Measurements from ENCODE around the gene FGGY. TPM values are rescaled to one million over a fixed set of nuclear protein-coding genes. Genes with fewer than 3 reads are reported as not detected.

The FGGY gene
- total and polyA plus RNA-seq, 4 donors: 9.0 to 44.4 (median 21.1) TPM

- no peaks in the 10 kb centered on the region for H3K9me3 ChIP-seq (ENCODE audit: control insufficient read depth, insufficient read depth, low read length)
- no peak overlapping the region for H3K4me3 ChIP-seq (ENCODE audit: low read depth, low read length)
- no peak for DNase-seq (ENCODE audit: low read depth in 4 of 6, low spot score in 6 of 6)
- no peaks in the 10 kb centered on the region for H3K36me3 ChIP-seq (ENCODE audit: control insufficient read depth, insufficient read depth, low read length)
- H3K27ac ChIP-seq (ENCODE audit: low read depth, low read length): no peak overlapping the region
- no CpG with 5 or more reads among the region's 5 CpGs for WGBS (ENCODE audit: insufficient coverage)
- H3K27me3 ChIP-seq (ENCODE audit: control insufficient read depth, insufficient read depth, low read length): no peaks in the 10 kb centered on the region
- no peaks in the 10 kb centered on the region for H3K4me1 ChIP-seq (ENCODE audit: control insufficient read depth, insufficient read depth, low read length)
These were observed 243.2 kb downstream of the FGGY start for GRCh38 chr1:59539961-59540681.

GRCh38 chr1:59541161-59541560 lies 244.3 kb downstream of the FGGY start:
- Histone ChIP-seq H3K27me3 (ENCODE audit: control insufficient read depth, insufficient read depth, low read length) (no peaks in the 10 kb centered on the region), H3K9me3 (ENCODE audit: control insufficient read depth, insufficient read depth, low read length) (no peaks in the 10 kb centered on the region), H3K4me3 (ENCODE audit: low read depth, low read length) (no peak overlapping the region), H3K4me1 (ENCODE audit: control insufficient read depth, insufficient read depth, low read length) (no peaks in the 10 kb centered on the region), H3K36me3 (ENCODE audit: control insufficient read depth, insufficient read depth, low read length) (no peaks in the 10 kb centered on the region), H3K27ac (ENCODE audit: low read depth, low read length) (no peak overlapping the region)
- 44% methylated on average over 2 of the region's 2 CpGs for WGBS (ENCODE audit: insufficient coverage)
- peak in 1 of 6 donors; percentile 30 for DNase-seq (ENCODE audit: low read depth in 4 of 6, low spot score in 6 of 6)

- 100% methylated on average over 1 of the region's 3 CpGs for WGBS (ENCODE audit: insufficient coverage)
- no peaks in the 10 kb centered on the region for H3K27me3 ChIP-seq (ENCODE audit: control insufficient read depth, insufficient read depth, low read length)
- H3K4me1 ChIP-seq (ENCODE audit: control insufficient read depth, insufficient read depth, low read length): no peaks in the 10 kb centered on the region
- no peak overlapping the region for H3K4me3 ChIP-seq (ENCODE audit: low read depth, low read length)
- no peaks in the 10 kb centered on the region for H3K36me3 ChIP-seq (ENCODE audit: control insufficient read depth, insufficient read depth, low read length)
- no peak for DNase-seq (ENCODE audit: low read depth in 4 of 6, low spot score in 6 of 6)
- no peaks in the 10 kb centered on the region for H3K9me3 ChIP-seq (ENCODE audit: control insufficient read depth, insufficient read depth, low read length)
- H3K27ac ChIP-seq (ENCODE audit: low read depth, low read length): no peak overlapping the region
These were observed 245.0 kb downstream of the FGGY start for GRCh38 chr1:59541891-59542290.

- DNase-seq (ENCODE audit: low read depth in 4 of 6, low spot score in 6 of 6): no peak
- H3K27me3 ChIP-seq (ENCODE audit: control insufficient read depth, insufficient read depth, low read length): no peaks in the 10 kb centered on the region
- no peak overlapping the region for H3K4me3 ChIP-seq (ENCODE audit: low read depth, low read length)
- no CpG with 5 or more reads among the region's 5 CpGs for WGBS (ENCODE audit: insufficient coverage)
- no peaks in the 10 kb centered on the region for H3K36me3 ChIP-seq (ENCODE audit: control insufficient read depth, insufficient read depth, low read length)
- no peaks in the 10 kb centered on the region for H3K4me1 ChIP-seq (ENCODE audit: control insufficient read depth, insufficient read depth, low read length)
- no peaks in the 10 kb centered on the region for H3K9me3 ChIP-seq (ENCODE audit: control insufficient read depth, insufficient read depth, low read length)
- H3K27ac ChIP-seq (ENCODE audit: low read depth, low read length): no peak overlapping the region
These were observed 246.3 kb downstream of the FGGY start for GRCh38 chr1:59543211-59543668.

GRCh38 chr1:59544615-59545293 lies 247.9 kb downstream of the FGGY start:
- no peak for DNase-seq (ENCODE audit: low read depth in 4 of 6, low spot score in 6 of 6)
- Histone ChIP-seq H3K27ac (ENCODE audit: low read depth, low read length) (no peak overlapping the region), H3K4me1 (ENCODE audit: control insufficient read depth, insufficient read depth, low read length) (no peaks in the 10 kb centered on the region), H3K27me3 (ENCODE audit: control insufficient read depth, insufficient read depth, low read length) (no peaks in the 10 kb centered on the region), H3K36me3 (ENCODE audit: control insufficient read depth, insufficient read depth, low read length) (no peaks in the 10 kb centered on the region), H3K4me3 (ENCODE audit: low read depth, low read length) (no peak overlapping the region), H3K9me3 (ENCODE audit: control insufficient read depth, insufficient read depth, low read length) (no peaks in the 10 kb centered on the region)
- 100% methylated on average over 1 of the region's 3 CpGs for WGBS (ENCODE audit: insufficient coverage)

- no peak overlapping the region for H3K27ac ChIP-seq (ENCODE audit: low read depth, low read length)
- no peaks in the 10 kb centered on the region for H3K9me3 ChIP-seq (ENCODE audit: control insufficient read depth, insufficient read depth, low read length)
- H3K27me3 ChIP-seq (ENCODE audit: control insufficient read depth, insufficient read depth, low read length): no peaks in the 10 kb centered on the region
- no peak for DNase-seq (ENCODE audit: low read depth in 4 of 6, low spot score in 6 of 6)
- H3K4me3 ChIP-seq (ENCODE audit: low read depth, low read length): no peak overlapping the region
- no CpG with 5 or more reads among the region's 2 CpGs for WGBS (ENCODE audit: insufficient coverage)
- no peaks in the 10 kb centered on the region for H3K36me3 ChIP-seq (ENCODE audit: control insufficient read depth, insufficient read depth, low read length)
- no peaks in the 10 kb centered on the region for H3K4me1 ChIP-seq (ENCODE audit: control insufficient read depth, insufficient read depth, low read length)
These were observed 248.9 kb downstream of the FGGY start for GRCh38 chr1:59545830-59546229.

GRCh38 chr1:59549066-59549837 lies 252.4 kb downstream of the FGGY start:
- peak in 1 of 6 donors; percentile 12 for DNase-seq (ENCODE audit: low read depth in 4 of 6, low spot score in 6 of 6)
- Histone ChIP-seq H3K9me3 (ENCODE audit: control insufficient read depth, insufficient read depth, low read length) (no peaks in the 10 kb centered on the region), H3K27me3 (ENCODE audit: control insufficient read depth, insufficient read depth, low read length) (no peaks in the 10 kb centered on the region), H3K4me3 (ENCODE audit: low read depth, low read length) (no peak overlapping the region), H3K4me1 (ENCODE audit: control insufficient read depth, insufficient read depth, low read length) (peaks cover 4% of the 10 kb centered on the region), H3K27ac (ENCODE audit: low read depth, low read length) (no peak overlapping the region), H3K36me3 (ENCODE audit: control insufficient read depth, insufficient read depth, low read length) (no peaks in the 10 kb centered on the region)
- no CpG with 5 or more reads among the region's 5 CpGs for WGBS (ENCODE audit: insufficient coverage)

- no peaks in the 10 kb centered on the region for H3K9me3 ChIP-seq (ENCODE audit: control insufficient read depth, insufficient read depth, low read length)
- 86% methylated on average over 2 of the region's 3 CpGs for WGBS (ENCODE audit: insufficient coverage)
- peaks cover 5% of the 10 kb centered on the region for H3K4me1 ChIP-seq (ENCODE audit: control insufficient read depth, insufficient read depth, low read length)
- no peak for DNase-seq (ENCODE audit: low read depth in 4 of 6, low spot score in 6 of 6)
- no peak overlapping the region for H3K27ac ChIP-seq (ENCODE audit: low read depth, low read length)
- no peaks in the 10 kb centered on the region for H3K36me3 ChIP-seq (ENCODE audit: control insufficient read depth, insufficient read depth, low read length)
- H3K4me3 ChIP-seq (ENCODE audit: low read depth, low read length): no peak overlapping the region
- H3K27me3 ChIP-seq (ENCODE audit: control insufficient read depth, insufficient read depth, low read length): no peaks in the 10 kb centered on the region
These were observed 253.0 kb downstream of the FGGY start for GRCh38 chr1:59549903-59550302.

GRCh38 chr1:59552007-59552406 lies 255.1 kb downstream of the FGGY start:
- 72% methylated on average over 3 of the region's 3 CpGs for WGBS (ENCODE audit: insufficient coverage)

More at GRCh38 chr1:59552007-59552406, 255.1 kb downstream of the FGGY start:
- Histone ChIP-seq H3K9me3 (ENCODE audit: control insufficient read depth, insufficient read depth, low read length) (no peaks in the 10 kb centered on the region), H3K4me3 (ENCODE audit: low read depth, low read length) (no peak overlapping the region), H3K27me3 (ENCODE audit: control insufficient read depth, insufficient read depth, low read length) (no peaks in the 10 kb centered on the region), H3K4me1 (ENCODE audit: control insufficient read depth, insufficient read depth, low read length) (peaks cover 5% of the 10 kb centered on the region), H3K36me3 (ENCODE audit: control insufficient read depth, insufficient read depth, low read length) (no peaks in the 10 kb centered on the region), H3K27ac (ENCODE audit: low read depth, low read length) (no peak overlapping the region)
- DNase-seq (ENCODE audit: low read depth in 4 of 6, low spot score in 6 of 6): no peak

Measured in spinal cord (tissue), 10 donors.